Measurements from ENCODE around the gene SRP19. TPM values are rescaled to one million over a fixed set of nuclear protein-coding genes. Genes with fewer than 3 reads are reported as not detected.

Gene SRP19
- total RNA-seq, 4 donors from 2014 or later: 31.1 to 63.7 (median 43.9) TPM

DNA sequence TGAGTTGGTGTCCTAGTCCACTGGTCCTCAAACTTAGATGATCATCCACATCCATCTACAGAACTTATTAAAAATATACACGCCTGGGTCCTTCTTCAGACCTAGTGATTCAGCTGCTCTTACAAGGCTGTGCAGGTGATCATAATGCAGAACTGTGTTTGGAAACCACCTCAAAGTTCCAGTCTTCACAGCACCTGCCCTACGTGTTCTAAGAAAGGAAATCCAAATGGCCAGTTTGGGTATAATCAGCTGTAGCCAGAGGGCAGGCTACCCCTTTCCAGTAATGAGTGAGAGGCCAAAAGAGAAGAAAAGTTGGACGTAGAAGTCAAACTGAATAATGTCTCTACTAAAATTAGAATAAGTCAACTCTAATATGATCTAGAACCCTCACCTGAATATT lies 45.5 kb downstream of the SRP19 start:
- H3K4me3 ChIP-seq (ENCODE audit: low read depth, poor library complexity, severe bottlenecking): no peak overlapping the region
- DNase-seq (ENCODE audit: low spot score in 2 of 2): no peak
- TF ChIP-seq, protein P1, sequence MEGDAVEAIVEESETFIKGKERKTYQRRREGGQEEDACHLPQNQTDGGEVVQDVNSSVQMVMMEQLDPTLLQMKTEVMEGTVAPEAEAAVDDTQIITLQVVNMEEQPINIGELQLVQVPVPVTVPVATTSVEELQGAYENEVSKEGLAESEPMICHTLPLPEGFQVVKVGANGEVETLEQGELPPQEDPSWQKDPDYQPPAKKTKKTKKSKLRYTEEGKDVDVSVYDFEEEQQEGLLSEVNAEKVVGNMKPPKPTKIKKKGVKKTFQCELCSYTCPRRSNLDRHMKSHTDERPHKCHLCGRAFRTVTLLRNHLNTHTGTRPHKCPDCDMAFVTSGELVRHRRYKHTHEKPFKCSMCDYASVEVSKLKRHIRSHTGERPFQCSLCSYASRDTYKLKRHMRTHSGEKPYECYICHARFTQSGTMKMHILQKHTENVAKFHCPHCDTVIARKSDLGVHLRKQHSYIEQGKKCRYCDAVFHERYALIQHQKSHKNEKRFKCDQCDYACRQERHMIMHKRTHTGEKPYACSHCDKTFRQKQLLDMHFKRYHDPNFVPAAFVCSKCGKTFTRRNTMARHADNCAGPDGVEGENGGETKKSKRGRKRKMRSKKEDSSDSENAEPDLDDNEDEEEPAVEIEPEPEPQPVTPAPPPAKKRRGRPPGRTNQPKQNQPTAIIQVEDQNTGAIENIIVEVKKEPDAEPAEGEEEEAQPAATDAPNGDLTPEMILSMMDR (IDR thresholded peaks at IDR 0.05): no peak
- TF ChIP-seq POLR2A (IDR thresholded peaks at IDR 0.05): no peak
- intact Hi-C loops (cut with DNase I; ENCODE audit: low total_unique reads): no loop called here
- 88 to 90% methylated on average over 3 of the region's 3 CpGs for WGBS, 2 donors

DNA sequence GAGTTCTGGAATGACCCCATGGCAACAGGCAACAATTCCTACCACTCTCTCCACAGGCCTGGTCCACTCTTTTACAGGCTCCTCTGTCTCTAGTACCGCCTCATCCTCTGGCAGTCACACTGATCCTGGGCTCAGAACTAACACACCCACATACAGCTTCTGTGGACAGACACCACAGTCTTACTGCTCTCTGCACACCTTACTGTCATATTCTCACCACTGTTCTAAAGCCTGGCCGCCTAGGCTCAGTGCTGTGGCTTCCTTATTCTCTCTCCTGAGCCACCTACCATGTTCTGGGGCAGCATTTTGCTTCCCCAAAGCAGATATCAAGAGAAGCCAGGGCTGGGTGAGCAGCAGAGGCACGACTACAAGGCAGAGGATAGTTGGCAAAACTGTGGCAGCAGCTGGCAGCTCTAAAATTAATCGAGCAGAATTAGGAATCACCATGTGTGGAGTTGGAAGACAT lies 46.1 kb downstream of the SRP19 start:
- no peak overlapping the region for H3K4me3 ChIP-seq (ENCODE audit: low read depth, poor library complexity, severe bottlenecking)
- no peak for DNase-seq (ENCODE audit: low spot score in 2 of 2)
- TF ChIP-seq, protein P1 (IDR thresholded peaks at IDR 0.05): no peak
- TF ChIP-seq POLR2A (IDR thresholded peaks at IDR 0.05): no peak
- intact Hi-C loops (cut with DNase I; ENCODE audit: low total_unique reads): no loop called here
- 50 to 56% methylated on average over 4 of the region's 4 CpGs for WGBS, 2 donors

DNA sequence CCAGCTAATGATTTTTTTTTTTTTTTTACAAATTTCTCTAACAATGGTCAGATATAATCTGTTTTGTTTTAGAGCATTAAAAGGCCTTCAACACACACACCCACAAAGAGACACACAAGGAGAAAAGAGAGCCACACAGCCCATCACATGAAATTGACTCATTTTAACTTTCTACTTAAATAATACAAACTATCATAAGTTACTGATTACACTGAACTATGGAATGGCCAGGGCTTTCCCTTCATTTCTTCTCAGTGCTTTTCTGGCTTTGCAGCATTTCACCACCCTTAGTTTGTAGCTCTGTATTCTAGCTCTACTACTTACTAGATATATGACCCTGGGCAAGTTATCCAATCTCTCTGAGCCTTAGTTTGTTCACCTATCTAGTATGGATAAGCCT lies 47.8 kb downstream of the SRP19 start:
- DNase-seq (ENCODE audit: low spot score in 2 of 2): no peak
- no peak overlapping the region for H3K4me3 ChIP-seq (ENCODE audit: low read depth, poor library complexity, severe bottlenecking)
- intact Hi-C loops (cut with DNase I; ENCODE audit: low total_unique reads): no loop called here
- TF ChIP-seq, protein P1 (IDR thresholded peaks at IDR 0.05): no peak
- TF ChIP-seq POLR2A (IDR thresholded peaks at IDR 0.05): no peak

DNA sequence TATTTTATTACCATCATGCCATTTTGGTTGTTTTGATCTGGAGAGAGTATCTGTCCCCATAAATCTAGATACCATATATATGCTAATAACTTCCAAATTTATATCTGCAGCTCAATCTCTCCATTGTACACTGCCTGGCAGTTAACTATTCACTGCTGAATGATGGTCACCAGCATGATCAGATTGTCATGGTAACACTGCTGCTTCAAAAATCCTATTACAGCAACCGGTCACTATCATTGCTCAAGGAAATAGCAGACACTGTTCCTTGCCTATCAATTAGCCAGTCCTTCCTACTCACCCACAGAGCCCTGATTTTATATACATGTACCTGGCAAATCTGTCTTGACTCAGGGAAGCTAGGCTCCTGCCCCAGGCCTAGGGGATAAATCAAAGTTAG lies 49.4 kb downstream of the SRP19 start:
- TF ChIP-seq POLR2A (IDR thresholded peaks at IDR 0.05): no peak
- TF ChIP-seq, protein P1 (IDR thresholded peaks at IDR 0.05): no peak
- 95 to 100% methylated on average over 1 of the region's 1 CpG for WGBS, 2 donors
- intact Hi-C loops (cut with DNase I; ENCODE audit: low total_unique reads): no loop called here
- no peak overlapping the region for H3K4me3 ChIP-seq (ENCODE audit: low read depth, poor library complexity, severe bottlenecking)
- DNase-seq (ENCODE audit: low spot score in 2 of 2): no peak

DNA sequence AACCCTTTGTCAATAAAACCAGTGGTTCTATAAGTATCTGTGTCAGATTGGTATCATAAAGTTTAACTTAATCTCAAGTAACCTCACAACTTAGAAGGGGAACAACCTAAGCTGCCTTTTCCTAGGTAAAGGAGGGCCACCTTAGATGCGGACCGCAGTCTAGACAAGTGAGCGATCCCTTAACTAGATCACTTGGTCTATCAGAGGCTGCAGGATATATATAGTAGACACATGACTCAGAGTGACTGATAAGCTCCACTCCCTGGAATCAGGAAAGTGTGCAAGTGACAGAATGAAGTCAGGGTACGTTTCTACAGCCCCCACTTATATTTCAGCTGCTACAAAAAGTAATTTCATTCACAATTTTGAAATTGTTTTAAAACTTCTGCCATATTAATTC lies 53.5 kb downstream of the SRP19 start:
- no peak overlapping the region for H3K4me3 ChIP-seq (ENCODE audit: low read depth, poor library complexity, severe bottlenecking)
- TF ChIP-seq, protein P1 (IDR thresholded peaks at IDR 0.05): no peak
- no peak for TF ChIP-seq POLR2A (IDR thresholded peaks at IDR 0.05)
- 86 to 87% methylated on average over 4 of the region's 4 CpGs for WGBS, 2 donors
- no peak for DNase-seq (ENCODE audit: low spot score in 2 of 2)
- intact Hi-C loops (cut with DNase I; ENCODE audit: low total_unique reads): no loop called here

DNA sequence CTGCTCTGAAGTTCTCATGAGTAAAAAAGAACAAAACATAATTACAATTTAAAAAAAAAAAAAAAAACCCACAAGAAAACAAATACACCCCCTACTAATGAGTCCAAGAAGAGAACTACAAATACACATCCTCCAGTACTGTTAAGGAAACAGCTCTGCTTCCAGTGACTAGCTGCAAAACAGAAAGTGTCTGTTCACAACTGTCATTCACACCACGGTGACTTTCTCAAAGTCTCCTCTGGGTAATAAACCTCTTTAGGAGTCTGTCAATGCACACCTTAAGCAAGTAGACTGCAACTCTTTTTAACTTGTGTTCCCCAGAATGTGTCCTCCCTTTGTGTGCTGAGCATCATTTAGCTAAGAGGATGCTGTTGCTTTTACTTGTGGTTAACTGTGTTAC lies 54.7 kb downstream of the SRP19 start:
- H3K4me3 ChIP-seq (ENCODE audit: low read depth, poor library complexity, severe bottlenecking): no peak overlapping the region
- 41 to 52% methylated on average over 1 of the region's 1 CpG for WGBS, 2 donors
- no peak for TF ChIP-seq POLR2A (IDR thresholded peaks at IDR 0.05)
- TF ChIP-seq, protein P1 (IDR thresholded peaks at IDR 0.05): no peak
- intact Hi-C loops (cut with DNase I; ENCODE audit: low total_unique reads): no loop called here
- no peak for DNase-seq (ENCODE audit: low spot score in 2 of 2)
